Body of pancreas (tissue), 4 donors: ENCODE results near the gene DTX3L. TPM values are rescaled to one million over a fixed set of nuclear protein-coding genes. Genes with fewer than 3 reads are reported as not detected.

Experiments used
- ATAC-seq: fragments of 150-250 bp; one replicate; pipeline ENCODE4 v1.9.1; 2016
- DNase-seq, 4 donors: peaks; one replicate each; pipeline ENCODE4 v3.0.0-alpha.2; 2019
- H3K27ac ChIP-seq, 4 donors: fragments of 200-600 bp; sonication (generic); 1 replicate in 3 of 4; 2 replicates in 1 of 4; pipeline versions ENCODE4 v1.5.1 to v1.6.1; 2016 to 2019; ENCODE audit warnings: mild to moderate bottlenecking in 1 of 4, mixed read lengths in 1 of 4, moderate library complexity in 1 of 4
- H3K27me3 ChIP-seq, 2 donors: fragments of 200-600 bp; sonication (generic); one replicate each; pipeline ENCODE4 v1.6.0; 2016; ENCODE audit warnings: mild to moderate bottlenecking in 1 of 2
- H3K36me3 ChIP-seq, 2 donors: fragments of 200-600 bp; sonication (generic); replicated peaks in 1 of 2; 2 replicates each; pipeline ENCODE4 v1.5.1; 2016; ENCODE audit warnings: low read depth in 2 of 2; ENCODE audit not compliant: insufficient read depth in 1 of 2
- H3K4me1 ChIP-seq: fragments of 200-600 bp; sonication (generic); one replicate; pipeline ENCODE4 v1.6.0; 2016
- H3K4me3 ChIP-seq, 2 donors: fragments of 200-600 bp; sonication (generic); 1 replicate in 1 of 2; 2 replicates in 1 of 2; pipeline ENCODE4 v1.5.1; 2016 to 2019
- H3K9me3 ChIP-seq, 3 donors: fragments of 200-600 bp; sonication (generic); 1 replicate in 2 of 3; 2 replicates in 1 of 3; pipeline ENCODE4 v1.5.1; 2016
- POLR2A ChIP-seq, 3 donors: fragments of 450-650 bp; IDR thresholded peaks; one replicate each; pipeline ENCODE4 v1.6.1; 2016; ENCODE audit warnings: antibody characterized with exemption in 3 of 3, mild to moderate bottlenecking in 2 of 3
- WGBS, 2 donors: methylation state at CpG; one replicate each; pipeline ENCODE4 v1.1.5; 2017; 5-methylcytosine and 5-hydroxymethylcytosine counted together
- intact Hi-C: fragments of 100-400 bp; cut with DNase I; formaldehyde crosslinking; loops from one replicate; pipeline ENCODE4 v1.15.1; 2023
- total RNA-seq, 2 donors: library from RNA; depleted of rRNA; stranded (reverse); fragments of >200 nt; gene quantifications; one replicate each; pipeline ENCODE4 v1.1.0, GENCODE V29; 2016
- TF ChIP-seq, protein P1 (sequence below), 7 experiments: fragments of 450-650 bp in 4 of 7; fragments of 200-600 bp in 3 of 7; sonication (generic) in 3 of 7; IDR thresholded peaks; one replicate each; pipeline ENCODE4 v1.5.1; 2016 to 2019; ENCODE audit warnings: antibody characterized with exemption in 7 of 7

Gene DTX3L
- total RNA-seq, 2 donors from 2014 or later: 13.5 to 17.6 TPM

DNA sequence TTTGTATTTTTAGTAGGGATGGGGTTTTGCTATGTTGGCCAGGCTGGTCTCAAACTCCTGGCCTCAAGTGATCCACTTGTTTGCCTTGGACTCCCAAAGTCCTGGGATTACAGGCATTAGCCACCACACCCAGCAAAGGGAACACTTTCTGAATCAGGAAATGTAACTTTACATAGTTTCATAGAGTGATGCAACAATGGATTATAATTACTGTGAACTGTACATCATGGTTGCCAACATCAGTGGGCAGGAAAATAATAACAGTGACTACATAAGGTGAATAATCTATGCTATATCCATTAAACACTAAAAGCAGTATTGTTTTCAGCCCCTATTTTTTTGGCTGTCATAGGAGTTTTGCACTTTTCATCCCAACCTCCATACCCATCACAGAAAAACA, 44.4 kb upstream of the DTX3L start:
- Histone ChIP-seq H3K9me3 (no peaks in the 10 kb centered on the region), H3K27ac (no peak overlapping the region), H3K36me3 (no peaks in the 10 kb centered on the region), H3K4me3 (no peak overlapping the region), H3K4me1 (peaks cover 5% of the 10 kb centered on the region), H3K27me3 (no peaks in the 10 kb centered on the region)
- DNase-seq (no peak), ATAC-seq (no peak)
- TF ChIP-seq POLR2A (IDR thresholded peaks at IDR 0.05): no peak
- TF ChIP-seq, protein P1, sequence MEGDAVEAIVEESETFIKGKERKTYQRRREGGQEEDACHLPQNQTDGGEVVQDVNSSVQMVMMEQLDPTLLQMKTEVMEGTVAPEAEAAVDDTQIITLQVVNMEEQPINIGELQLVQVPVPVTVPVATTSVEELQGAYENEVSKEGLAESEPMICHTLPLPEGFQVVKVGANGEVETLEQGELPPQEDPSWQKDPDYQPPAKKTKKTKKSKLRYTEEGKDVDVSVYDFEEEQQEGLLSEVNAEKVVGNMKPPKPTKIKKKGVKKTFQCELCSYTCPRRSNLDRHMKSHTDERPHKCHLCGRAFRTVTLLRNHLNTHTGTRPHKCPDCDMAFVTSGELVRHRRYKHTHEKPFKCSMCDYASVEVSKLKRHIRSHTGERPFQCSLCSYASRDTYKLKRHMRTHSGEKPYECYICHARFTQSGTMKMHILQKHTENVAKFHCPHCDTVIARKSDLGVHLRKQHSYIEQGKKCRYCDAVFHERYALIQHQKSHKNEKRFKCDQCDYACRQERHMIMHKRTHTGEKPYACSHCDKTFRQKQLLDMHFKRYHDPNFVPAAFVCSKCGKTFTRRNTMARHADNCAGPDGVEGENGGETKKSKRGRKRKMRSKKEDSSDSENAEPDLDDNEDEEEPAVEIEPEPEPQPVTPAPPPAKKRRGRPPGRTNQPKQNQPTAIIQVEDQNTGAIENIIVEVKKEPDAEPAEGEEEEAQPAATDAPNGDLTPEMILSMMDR (IDR thresholded peaks at IDR 0.05): no peak
- intact Hi-C loops: no loop called here

DNA sequence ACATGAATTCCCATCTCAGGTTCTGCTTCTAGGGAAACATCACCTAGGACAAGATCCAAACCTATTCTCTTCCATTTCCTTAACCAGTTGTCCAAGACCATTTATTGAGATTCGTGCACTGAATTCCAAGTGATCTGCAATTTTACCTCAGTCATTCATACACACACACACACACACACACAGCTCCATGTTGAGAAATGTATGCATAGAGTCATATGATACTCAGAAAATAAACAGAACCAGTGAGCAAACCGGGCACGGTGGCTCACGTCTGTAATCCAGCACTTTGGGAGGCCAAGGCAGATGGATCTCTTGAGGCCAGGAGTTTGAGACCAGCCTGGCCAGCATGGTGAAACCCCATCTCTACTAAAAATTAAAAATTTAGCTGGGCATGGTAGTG, 43.3 kb upstream of the DTX3L start:
- ATAC-seq (no peak), DNase-seq (no peak)
- no peak overlapping the region for H3K4me3 ChIP-seq
- H3K27me3 ChIP-seq: no peaks in the 10 kb centered on the region
- no peaks in the 10 kb centered on the region for H3K9me3 ChIP-seq
- 83 to 88% methylated on average over 4 of the region's 4 CpGs for WGBS, 2 donors
- no peak for TF ChIP-seq POLR2A (IDR thresholded peaks at IDR 0.05)
- TF ChIP-seq, protein P1 (IDR thresholded peaks at IDR 0.05): no peak
- H3K27ac ChIP-seq: no peak overlapping the region
- H3K4me1 ChIP-seq: no peaks in the 10 kb centered on the region
- no peaks in the 10 kb centered on the region for H3K36me3 ChIP-seq
- intact Hi-C loops: no loop called here

DNA sequence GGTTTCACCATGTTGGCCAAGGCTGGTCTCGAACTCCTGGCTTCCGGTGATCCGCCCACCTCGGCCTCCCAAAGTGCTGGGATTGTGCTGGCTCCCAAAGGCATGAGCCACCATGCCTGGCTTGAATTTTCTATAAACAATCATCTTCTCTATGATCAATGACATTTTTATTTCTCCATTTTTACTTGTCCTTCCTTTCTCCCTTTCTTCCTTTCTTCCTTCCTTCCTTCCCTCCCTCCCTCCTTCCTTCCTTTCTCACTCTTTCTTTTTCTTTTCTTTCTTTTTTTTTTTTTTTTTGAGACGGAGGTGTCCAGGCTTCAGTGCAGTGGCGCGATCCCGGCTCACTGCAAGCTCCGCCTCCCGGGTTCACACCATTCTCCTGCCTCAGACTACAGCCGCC, 40.8 kb upstream of the DTX3L start:
- no peak overlapping the region for H3K4me3 ChIP-seq
- 93 to 98% methylated on average over 11 of the region's 11 CpGs for WGBS, 2 donors
- H3K27ac ChIP-seq: no peak overlapping the region
- DNase-seq (no peak), ATAC-seq (no peak)
- H3K4me1 ChIP-seq: no peaks in the 10 kb centered on the region
- intact Hi-C loops: no loop called here
- peaks cover 0 to 5% of the 10 kb centered on the region in 2 donors for H3K36me3 ChIP-seq
- no peaks in the 10 kb centered on the region for H3K27me3 ChIP-seq
- no peak for TF ChIP-seq POLR2A (IDR thresholded peaks at IDR 0.05)
- TF ChIP-seq, protein P1 (IDR thresholded peaks at IDR 0.05): no peak
- no peaks in the 10 kb centered on the region for H3K9me3 ChIP-seq

- Histone ChIP-seq H3K4me1 (no peaks in the 10 kb centered on the region), H3K4me3 (no peak overlapping the region), H3K9me3 (no peaks in the 10 kb centered on the region), H3K36me3 (peaks cover 0 to 35% of the 10 kb centered on the region in 2 donors), H3K27ac (no peak overlapping the region), H3K27me3 (no peaks in the 10 kb centered on the region)
- DNase-seq: no peak
- intact Hi-C loops: no loop called here
- TF ChIP-seq, protein P1 (IDR thresholded peaks at IDR 0.05): no peak
- TF ChIP-seq POLR2A (IDR thresholded peaks at IDR 0.05): no peak
- ATAC-seq: no peak
- WGBS, 2 donors: 71 to 87% methylated on average over 2 of the region's 2 CpGs
Observed at GRCh38 chr3:122530164-122530563, 34.0 kb upstream of the DTX3L start.

- Histone ChIP-seq H3K27ac (no peak overlapping the region), H3K4me3 (no peak overlapping the region), H3K4me1 (no peaks in the 10 kb centered on the region), H3K36me3 (peaks cover 0 to 40% of the 10 kb centered on the region in 2 donors), H3K9me3 (no peaks in the 10 kb centered on the region), H3K27me3 (no peaks in the 10 kb centered on the region)
- ATAC-seq (no peak), DNase-seq (no peak)
- no peak for TF ChIP-seq POLR2A (IDR thresholded peaks at IDR 0.05)
- TF ChIP-seq, protein P1 (IDR thresholded peaks at IDR 0.05): no peak
- 77 to 80% methylated on average over 2 of the region's 2 CpGs for WGBS, 2 donors
- intact Hi-C loops: no loop called here
Observed at GRCh38 chr3:122533480-122533879, 30.7 kb upstream of the DTX3L start.
